PC-9 (cell line): ENCODE measurements around the gene LGALS1.

ENCODE experiments used
- EZH2 ChIP-seq: fragments of 200-600 bp; sonication (generic); IDR thresholded peaks from 2 replicates; pipeline ENCODE4 v1.8.0; 2017; ENCODE audit warnings: antibody characterized with exemption, low read depth
- TF ChIP-seq, protein P1 (sequence below): fragments of 200-600 bp; sonication (generic); conservative IDR thresholded peaks from 2 replicates; pipeline ENCODE4 v1.6.1; 2017; ENCODE audit warnings: mixed run types, antibody characterized with exemption, mild to moderate bottlenecking, moderate library complexity

DNA sequence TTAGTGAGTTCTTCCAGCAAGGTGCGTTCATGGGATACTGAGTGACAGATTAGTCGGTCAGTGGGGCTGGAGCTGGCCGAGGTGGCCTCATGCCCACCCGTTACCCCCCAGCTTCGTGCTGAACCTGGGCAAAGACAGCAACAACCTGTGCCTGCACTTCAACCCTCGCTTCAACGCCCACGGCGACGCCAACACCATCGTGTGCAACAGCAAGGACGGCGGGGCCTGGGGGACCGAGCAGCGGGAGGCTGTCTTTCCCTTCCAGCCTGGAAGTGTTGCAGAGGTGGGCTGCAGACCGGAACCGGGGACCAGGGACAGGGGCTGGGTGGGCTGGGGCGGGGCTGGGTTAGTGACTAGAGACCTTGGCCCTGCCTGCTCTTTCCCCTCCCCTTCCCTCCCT lies 2.9 kb downstream of the LGALS1 start:
- TF ChIP-seq, protein P1, sequence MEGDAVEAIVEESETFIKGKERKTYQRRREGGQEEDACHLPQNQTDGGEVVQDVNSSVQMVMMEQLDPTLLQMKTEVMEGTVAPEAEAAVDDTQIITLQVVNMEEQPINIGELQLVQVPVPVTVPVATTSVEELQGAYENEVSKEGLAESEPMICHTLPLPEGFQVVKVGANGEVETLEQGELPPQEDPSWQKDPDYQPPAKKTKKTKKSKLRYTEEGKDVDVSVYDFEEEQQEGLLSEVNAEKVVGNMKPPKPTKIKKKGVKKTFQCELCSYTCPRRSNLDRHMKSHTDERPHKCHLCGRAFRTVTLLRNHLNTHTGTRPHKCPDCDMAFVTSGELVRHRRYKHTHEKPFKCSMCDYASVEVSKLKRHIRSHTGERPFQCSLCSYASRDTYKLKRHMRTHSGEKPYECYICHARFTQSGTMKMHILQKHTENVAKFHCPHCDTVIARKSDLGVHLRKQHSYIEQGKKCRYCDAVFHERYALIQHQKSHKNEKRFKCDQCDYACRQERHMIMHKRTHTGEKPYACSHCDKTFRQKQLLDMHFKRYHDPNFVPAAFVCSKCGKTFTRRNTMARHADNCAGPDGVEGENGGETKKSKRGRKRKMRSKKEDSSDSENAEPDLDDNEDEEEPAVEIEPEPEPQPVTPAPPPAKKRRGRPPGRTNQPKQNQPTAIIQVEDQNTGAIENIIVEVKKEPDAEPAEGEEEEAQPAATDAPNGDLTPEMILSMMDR = no peak
- TF ChIP-seq EZH2 = no peak
